ENCODE measurements around the gene SNX15.

GRCh38 chr11:65040520-65040846, 13.2 kb downstream of the SNX15 start:
- no peak for TF ChIP-seq CTCF (IDR thresholded peaks at IDR 0.05; ENCODE audit: low read length)
- TF ChIP-seq EZH2 (IDR thresholded peaks at IDR 0.05; ENCODE audit: borderline replicate concordance, low read length), result no peak

All from OCI-LY1 (cell line).